NB4 (cell line): ENCODE measurements around the gene WFDC9.
"Not testable (repeated sequence)": the region's sequence is repeated elsewhere in the genome, so short reads cannot be mapped to it uniquely, and the experiment has no call there.

Experiments used
- DNase-seq: peaks from one replicate; pipeline ENCODE4 v3.0.0; 2010; ENCODE audit warnings: low read depth
- H3K4me3 ChIP-seq: one replicate; pipeline ENCODE4 v1.5.1; 2011; ENCODE audit warnings: mild to moderate bottlenecking, low read depth, low read length, moderate library complexity
- MYC ChIP-seq: IDR thresholded peaks from 2 replicates; pipeline ENCODE4 v1.6.1; 2011; ENCODE audit warnings: low read depth, low read length
- POLR2A ChIP-seq: IDR thresholded peaks from 2 replicates; pipeline ENCODE4 v1.6.1; 2011; ENCODE audit warnings: mild to moderate bottlenecking; ENCODE audit not compliant: insufficient read length; ENCODE audit errors: extremely low read depth
- TF ChIP-seq, protein P1 (sequence below): IDR thresholded peaks from 2 replicates; pipeline ENCODE4 v1.6.1; 2011; ENCODE audit warnings: low read depth, low read length
- TF ChIP-seq, protein P2 (sequence below): IDR thresholded peaks from one replicate; pipeline ENCODE4 v1.5.1; 2012; ENCODE audit warnings: low read depth, low read length

WFDC9 gene

GRCh38 chr20:45631184-45631583 lies at the start of gene WFDC9:
Gene WFDC9 (minus strand): TSS chr20:45631284. CDS start chr20:45610181, 21,103 bp downstream.
- DNase-seq: no peak
- TF ChIP-seq POLR2A (no peak), MYC (no peak)
- TF ChIP-seq, protein P1, sequence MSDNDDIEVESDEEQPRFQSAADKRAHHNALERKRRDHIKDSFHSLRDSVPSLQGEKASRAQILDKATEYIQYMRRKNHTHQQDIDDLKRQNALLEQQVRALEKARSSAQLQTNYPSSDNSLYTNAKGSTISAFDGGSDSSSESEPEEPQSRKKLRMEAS: no peak
- TF ChIP-seq, protein P2, sequence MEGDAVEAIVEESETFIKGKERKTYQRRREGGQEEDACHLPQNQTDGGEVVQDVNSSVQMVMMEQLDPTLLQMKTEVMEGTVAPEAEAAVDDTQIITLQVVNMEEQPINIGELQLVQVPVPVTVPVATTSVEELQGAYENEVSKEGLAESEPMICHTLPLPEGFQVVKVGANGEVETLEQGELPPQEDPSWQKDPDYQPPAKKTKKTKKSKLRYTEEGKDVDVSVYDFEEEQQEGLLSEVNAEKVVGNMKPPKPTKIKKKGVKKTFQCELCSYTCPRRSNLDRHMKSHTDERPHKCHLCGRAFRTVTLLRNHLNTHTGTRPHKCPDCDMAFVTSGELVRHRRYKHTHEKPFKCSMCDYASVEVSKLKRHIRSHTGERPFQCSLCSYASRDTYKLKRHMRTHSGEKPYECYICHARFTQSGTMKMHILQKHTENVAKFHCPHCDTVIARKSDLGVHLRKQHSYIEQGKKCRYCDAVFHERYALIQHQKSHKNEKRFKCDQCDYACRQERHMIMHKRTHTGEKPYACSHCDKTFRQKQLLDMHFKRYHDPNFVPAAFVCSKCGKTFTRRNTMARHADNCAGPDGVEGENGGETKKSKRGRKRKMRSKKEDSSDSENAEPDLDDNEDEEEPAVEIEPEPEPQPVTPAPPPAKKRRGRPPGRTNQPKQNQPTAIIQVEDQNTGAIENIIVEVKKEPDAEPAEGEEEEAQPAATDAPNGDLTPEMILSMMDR: no peak
- H3K4me3 ChIP-seq: no peak within 1 kb of the TSS

DNA sequence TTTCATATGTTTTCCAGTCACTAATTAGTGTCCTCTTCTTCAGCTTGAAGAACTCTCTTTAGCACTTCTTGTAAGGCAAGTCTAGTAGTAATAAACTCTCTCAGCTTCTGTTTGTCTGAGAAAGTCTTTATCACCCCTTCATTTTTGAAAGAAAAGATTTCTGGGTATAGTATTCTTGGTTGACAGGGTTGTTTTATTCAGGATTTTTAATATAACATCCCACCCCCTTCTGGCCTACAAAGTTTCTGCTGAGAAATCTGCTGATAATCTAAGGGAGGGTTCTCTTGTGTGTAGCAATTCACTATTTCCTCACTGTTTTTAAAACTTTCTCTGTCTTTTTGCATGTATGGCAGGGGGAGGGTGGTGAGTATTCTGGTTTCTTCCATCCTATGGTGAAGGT lies 48.6 kb upstream of the WFDC9 start:
- no peak for DNase-seq
- no peak overlapping the region for H3K4me3 ChIP-seq
- TF ChIP-seq MYC: no peak
- TF ChIP-seq, protein P2: no peak
- TF ChIP-seq, protein P1: no peak
- no peak for TF ChIP-seq POLR2A

DNA sequence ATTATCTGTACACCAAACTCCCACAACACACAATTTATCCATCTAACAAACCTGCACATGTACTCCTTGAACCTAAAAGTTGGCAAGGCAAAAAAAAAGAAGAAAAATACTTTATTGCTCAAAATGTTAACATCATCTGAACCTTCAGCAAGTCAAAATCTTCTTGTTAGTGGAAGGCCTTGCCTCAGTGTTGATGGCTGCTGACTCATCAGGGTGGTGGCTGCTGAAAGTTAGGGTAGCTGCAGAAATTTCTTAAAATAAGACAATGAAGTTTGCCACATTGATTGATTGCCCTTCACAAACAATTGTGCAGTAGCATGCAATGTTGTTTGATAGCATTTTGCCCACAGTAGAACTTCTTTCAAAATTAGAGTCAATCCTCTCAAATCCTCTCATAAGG lies 41.7 kb upstream of the WFDC9 start:
- no peak for DNase-seq
- TF ChIP-seq, protein P1: no peak
- TF ChIP-seq MYC (no peak), POLR2A (no peak)
- TF ChIP-seq, protein P2: no peak
- no peak overlapping the region for H3K4me3 ChIP-seq

- H3K4me3 ChIP-seq: no peak within 1 kb of the TSS
- TF ChIP-seq POLR2A (no peak), MYC (no peak)
- TF ChIP-seq, protein P2: no peak
- TF ChIP-seq, protein P1: no peak
- DNase-seq: no peak
Measured at GRCh38 chr20:45670139-45670538, 39.1 kb upstream of the WFDC9 start, which contains the start of gene WFDC11. Gene WFDC11 (minus strand): TSS chr20:45670239. CDS start chr20:45650600, 19,639 bp downstream.

- DNase-seq, H3K4me3 ChIP-seq: not testable (repeated sequence)
Measured at GRCh38 chr20:45657038-45657437, 26.0 kb upstream of the WFDC9 start.

DNA sequence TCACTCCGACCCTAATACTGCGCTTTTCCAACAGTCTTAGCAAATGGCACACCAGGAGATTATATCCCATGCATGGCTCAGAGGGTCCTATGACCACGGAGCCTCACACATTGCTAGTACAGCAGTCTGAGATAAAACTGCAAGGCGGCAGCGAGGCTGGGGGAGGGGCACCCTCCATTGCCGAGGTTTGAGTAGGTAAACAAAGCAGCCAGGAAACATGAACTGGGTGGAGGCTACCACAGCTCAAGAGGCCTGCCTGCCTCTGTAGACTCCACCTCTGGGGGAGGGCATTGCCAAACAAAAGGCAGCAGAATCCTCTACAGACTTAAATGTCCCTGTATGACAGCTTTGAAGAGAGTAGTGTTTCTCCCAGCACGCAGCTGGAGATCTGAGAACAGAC lies 20.6 kb upstream of the WFDC9 start:
- H3K4me3 ChIP-seq, DNase-seq: not testable (repeated sequence)

GRCh38 chr20:45649312-45649863 lies 18.3 kb upstream of the WFDC9 start:
- DNase-seq: no peak
- TF ChIP-seq POLR2A (no peak), MYC (no peak)
- TF ChIP-seq, protein P2: no peak
- TF ChIP-seq, protein P1: no peak
- no peak overlapping the region for H3K4me3 ChIP-seq
